K562 (cell line): ENCODE measurements around the gene PIGM. TPM values are rescaled to one million over a fixed set of nuclear protein-coding genes. Genes with fewer than 3 reads are reported as not detected.

Experiments
- HMG20A ChIP-seq: fragments of 450-650 bp; formaldehyde crosslinking; conservative IDR thresholded peaks from 2 replicates; pipeline ENCODE4 v1.4.0; 2020; ENCODE audit warnings: mild to moderate bottlenecking, mixed read lengths
- JUN ChIP-seq, 2 experiments: sonication (generic) in 1 of 2; formaldehyde crosslinking in 1 of 2; IDR thresholded peaks; 2 replicates each; pipeline versions ENCODE4 v1.6.1 to v1.8.0; 2012 to 2022; ENCODE audit warnings: borderline replicate concordance in 2 of 2, mild to moderate bottlenecking in 2 of 2, improper control_type of control experiment in 1 of 2, low read depth in 1 of 2, low read length in 1 of 2, missing genetic modification reagents in 1 of 2
- LARP7 ChIP-seq: fragments of 450-650 bp; IDR thresholded peaks from 2 replicates; pipeline ENCODE4 v1.6.1; 2016
- LEF1 ChIP-seq: fragments of 450-650 bp; IDR thresholded peaks from 2 replicates; pipeline ENCODE4 v1.6.1; 2016; ENCODE audit warnings: mild to moderate bottlenecking
- MAZ ChIP-seq, 2 experiments: fragments of 450-650 bp in 1 of 2; sonication (generic) in 1 of 2; formaldehyde crosslinking; IDR thresholded peaks in 1 of 2; conservative IDR thresholded peaks in 1 of 2; 2 replicates each; pipeline versions ENCODE4 v1.4.0 to v1.5.0; 2020; ENCODE audit warnings: mild to moderate bottlenecking in 1 of 2, missing genetic modification reagents in 1 of 2
- MBD1 ChIP-seq: fragments of 250-450 bp; sonication (Bioruptor Pico); IDR thresholded peaks from 2 replicates; pipeline ENCODE4 v1.8.0; 2022; ENCODE audit warnings: inconsistent platforms
- MTA3 ChIP-seq: fragments of 450-650 bp; formaldehyde crosslinking; IDR thresholded peaks from 2 replicates; pipeline ENCODE4 v1.6.1; 2017; ENCODE audit warnings: mild to moderate bottlenecking, borderline replicate concordance
- NFIX ChIP-seq: fragments of 250-450 bp; sonication (Bioruptor Pico); IDR thresholded peaks from 2 replicates; pipeline ENCODE4 v1.4.0; 2020; ENCODE audit warnings: low read depth, mild to moderate bottlenecking, moderate library complexity
- NUFIP1 ChIP-seq: fragments of 450-650 bp; IDR thresholded peaks from 2 replicates; pipeline ENCODE4 v1.6.1; 2018; ENCODE audit not compliant: partially characterized antibody
- PTRF ChIP-seq: fragments of 450-650 bp; IDR thresholded peaks from 2 replicates; pipeline ENCODE4 v1.6.1; 2016; ENCODE audit warnings: mild to moderate bottlenecking, missing genetic modification characterization, missing compliant biosample characterization
- RAD21 ChIP-seq, 2 experiments: fragments of 250-450 bp in 1 of 2; fragments of 450-650 bp in 1 of 2; sonication (Bioruptor Pico) in 1 of 2; formaldehyde crosslinking in 1 of 2; IDR thresholded peaks in 1 of 2; conservative IDR thresholded peaks in 1 of 2; 2 replicates each; pipeline versions ENCODE4 v1.4.0 to v1.8.0; 2020 to 2022; ENCODE audit warnings: mild to moderate bottlenecking in 2 of 2, moderate library complexity in 1 of 2
- RCOR1 ChIP-seq, 2 experiments: IDR thresholded peaks; 2 replicates each; pipeline ENCODE4 v1.6.1; 2012; ENCODE audit warnings: low read depth in 2 of 2, low read length in 2 of 2, borderline replicate concordance in 1 of 2, improper control_type of control experiment in 1 of 2
- SOX6 ChIP-seq: fragments of 450-650 bp; IDR thresholded peaks from 2 replicates; pipeline ENCODE4 v1.6.1; 2014; ENCODE audit warnings: mild to moderate bottlenecking
- SRSF3 ChIP-seq: fragments of 200-400 bp; formaldehyde crosslinking; IDR thresholded peaks from 2 replicates; pipeline ENCODE4 v1.6.1; 2016; ENCODE audit warnings: mild to moderate bottlenecking, low read length, moderate library complexity; ENCODE audit not compliant: insufficient read depth
- TEAD1 ChIP-seq, 2 experiments: fragments of 450-650 bp in 1 of 2; sonication (generic) in 1 of 2; formaldehyde crosslinking; IDR thresholded peaks; 2 replicates each; pipeline versions ENCODE4 v1.4.0 to v1.8.0; 2020 to 2022; ENCODE audit warnings: mild to moderate bottlenecking in 2 of 2, missing genetic modification reagents in 1 of 2
- TGIF2 ChIP-seq: sonication (generic); formaldehyde crosslinking; IDR thresholded peaks from 2 replicates; pipeline ENCODE4 v1.8.1; 2022; ENCODE audit warnings: mild to moderate bottlenecking, missing genetic modification reagents, moderate library complexity
- USF1 ChIP-seq: sonication (generic); formaldehyde crosslinking; IDR thresholded peaks from 2 replicates; pipeline ENCODE4 v1.9.0; 2022; ENCODE audit warnings: mild to moderate bottlenecking, missing genetic modification reagents
- XRCC3 ChIP-seq: fragments of 450-650 bp; IDR thresholded peaks from 2 replicates; pipeline ENCODE4 v1.6.1; 2017; ENCODE audit warnings: mild to moderate bottlenecking, moderate library complexity
- ZFPM2 ChIP-seq: fragments of 250-450 bp; sonication (Bioruptor Pico); IDR thresholded peaks from 2 replicates; pipeline ENCODE4 v1.5.1; 2022; ENCODE audit warnings: mild to moderate bottlenecking
- ZFX ChIP-seq: sonication (generic); formaldehyde crosslinking; IDR thresholded peaks from 2 replicates; pipeline ENCODE4 v1.8.0; 2022; ENCODE audit warnings: mild to moderate bottlenecking, missing genetic modification reagents, moderate library complexity
- ZNF280B ChIP-seq: fragments of 250-450 bp; sonication (Bioruptor Pico); IDR thresholded peaks from 2 replicates; pipeline ENCODE4 v1.5.1; 2021; ENCODE audit warnings: mild to moderate bottlenecking
- ZNF324 ChIP-seq: fragments of 250-450 bp; sonication (Bioruptor Pico); IDR thresholded peaks from 2 replicates; pipeline ENCODE4 v1.4.0; 2020; ENCODE audit warnings: mild to moderate bottlenecking
- ZNF780A ChIP-seq: fragments of 250-450 bp; sonication (Bioruptor Pico); IDR thresholded peaks from 2 replicates; pipeline ENCODE4 v1.5.0; 2021; ENCODE audit warnings: mild to moderate bottlenecking
- ZNF830 ChIP-seq: fragments of 250-450 bp; sonication (Bioruptor Pico); IDR thresholded peaks from 2 replicates; pipeline ENCODE4 v1.5.0; 2021; ENCODE audit warnings: mild to moderate bottlenecking
- polyA plus RNA-seq, 8 experiments: library from polyadenylated mRNA; depleted of rRNA in 4 of 8; stranded (reverse) in 5 of 8; unstranded in 3 of 8; fragments of >200 nt; fragmentation: Nextera tagmentation in 2 of 8; fragmentation: Illumina TruSeq in 1 of 8; extraction: Ambion mirVana in 2 of 8; extraction: Trizol in 1 of 8; gene quantifications; 2 replicates each; pipeline versions ENCODE4 v1.2.1 to v1.2.3, GENCODE V29; 2011 to 2014; ENCODE audit warnings: inconsistent platforms in 1 of 8, missing spikeins in 1 of 8
- total RNA-seq, 7 experiments: library from RNA; depleted of rRNA in 6 of 7; stranded (reverse); fragments of >200 nt in 6 of 7; fragmentation: Illumina TruSeq in 2 of 7; extraction: Trizol in 2 of 7; gene quantifications; 2 replicates each; pipeline versions ENCODE4 v1.2.1 to v1.2.3, GENCODE V29; 2011 to 2021; ENCODE audit warnings: low replicate concordance in 1 of 7

The PIGM gene
- total and polyA plus RNA-seq, 9 of the 15 experiments (the other 6 are each of a cell fraction or from before 2014, with no cell fraction given) = 2.6 to 6.7 (median 4.3) TPM

GRCh38 chr1:160006312-160006940 lies 25.4 kb downstream of the PIGM start (continued):
- TF ChIP-seq SOX6 (no peak), ZNF324 (CRISPR knock-in tag) (no peak), USF1 (CRISPR knock-in tag) (no peak), XRCC3 (no peak), RAD21 (CRISPR knock-in tag; conservative IDR thresholded peaks at IDR 0.05 in 1 of 2, IDR thresholded peaks at IDR 0.05 in 1 of 2) (peak; percentile 86 to 87), TEAD1 (CRISPR knock-in tag; IDR thresholded peaks at IDR 0.05) (no peak), RCOR1 (IDR thresholded peaks at IDR 0.05; ENCODE audit: borderline replicate concordance in 1 of 2, low read depth in 2 of 2, low read length in 2 of 2) (peak in 1 of 2 experiments; percentile 13; a peak in 1 of 4 replicates), NUFIP1 (no peak), TGIF2 (no peak), SRSF3 (no peak), HMG20A (no peak), ZNF780A (CRISPR knock-in tag) (no peak), LARP7 (no peak), ZFX (no peak), PTRF (tag) (no peak), JUN (IDR thresholded peaks at IDR 0.05; ENCODE audit: borderline replicate concordance, low read depth, low read length) (no peak), JUN (CRISPR knock-in tag; IDR thresholded peaks at IDR 0.05; ENCODE audit: borderline replicate concordance) (no peak), MAZ (CRISPR knock-in tag; conservative IDR thresholded peaks at IDR 0.05 in 1 of 2, IDR thresholded peaks at IDR 0.05 in 1 of 2) (peak in 1 of 2 experiments; percentile 63; a peak in 2 of 4 replicates), ZNF830 (no peak), ZFPM2 (CRISPR knock-in tag) (no peak), MTA3 (no peak), NFIX (CRISPR knock-in tag) (no peak), LEF1 (no peak), ZNF280B (CRISPR knock-in tag) (no peak), MBD1 (CRISPR knock-in tag) (no peak)
